ENCODE measurements around the gene BBOX1.
"Not testable (repeated sequence)": the region's sequence is repeated elsewhere in the genome, so short reads cannot be mapped to it uniquely, and the experiment has no call there.

BBOX1 gene

GRCh38 chr11:27173545-27173944, 132.9 kb downstream of the BBOX1 start:
- ChIA-PET POLR2A (interaction anchor here (0.6 kb wide), 1 partner anchor 34 kb away, joined by 6 read pairs; no protein-coding TSS in a partner anchor), CTCF (interaction anchor here (0.7 to 1.4 kb wide), 2 partner anchors 12 to 326 kb away, joined by 3 read pairs; no protein-coding TSS in a partner anchor)
- no peak for TF ChIP-seq TARDBP (IDR thresholded peaks at IDR 0.05)
- no peak for TF ChIP-seq CTBP1 (IDR thresholded peaks at IDR 0.05; ENCODE audit: borderline replicate concordance)
- TF ChIP-seq PKNOX1 (IDR thresholded peaks at IDR 0.05), result no peak
- TF ChIP-seq HDGF (IDR thresholded peaks at IDR 0.05; ENCODE audit: borderline replicate concordance), result no peak
- no peak for DNase-seq (ENCODE audit: extremely low spot score)

DNA sequence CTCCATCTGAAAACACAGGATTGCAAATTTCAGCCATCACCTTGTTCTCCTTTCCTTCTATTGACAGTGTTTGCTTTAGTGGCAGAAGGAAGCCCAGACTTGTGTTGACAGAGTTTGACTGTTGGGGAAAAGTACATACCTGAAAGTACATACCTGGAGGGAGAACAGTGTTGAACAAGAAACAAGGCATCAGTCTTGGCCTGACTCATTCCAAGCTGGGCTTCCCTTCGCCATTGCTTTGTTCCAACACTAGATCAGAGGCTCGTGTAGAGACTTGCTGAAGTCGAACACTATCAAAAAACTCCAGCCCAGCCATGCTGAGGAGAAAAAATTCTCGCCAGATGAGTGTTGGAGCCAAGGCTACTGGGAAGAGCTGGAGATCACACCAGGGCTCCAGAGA, 133.4 kb downstream of the BBOX1 start:
- DNase-seq (ENCODE audit: extremely low spot score), result no peak
- POLR2A ChIA-PET, result interaction anchor here (0.6 kb wide), 1 partner anchor 34 kb away, joined by 6 read pairs; no protein-coding TSS in a partner anchor
- no peak for TF ChIP-seq L3MBTL2 (conservative IDR thresholded peaks at IDR 0.05)
- no peak for TF ChIP-seq LEF1 (IDR thresholded peaks at IDR 0.05; ENCODE audit: borderline replicate concordance)
- no peak for TF ChIP-seq FOXK2 (IDR thresholded peaks at IDR 0.05)
- no peak for TF ChIP-seq SP1 (IDR thresholded peaks at IDR 0.05)
- no peak for TF ChIP-seq SUZ12 (IDR thresholded peaks at IDR 0.05)
- TF ChIP-seq ELF4 (IDR thresholded peaks at IDR 0.05), result no peak
- TF ChIP-seq ARNT (IDR thresholded peaks at IDR 0.05), result no peak
- no peak for TF ChIP-seq HDGF (IDR thresholded peaks at IDR 0.05; ENCODE audit: borderline replicate concordance)
- no peak for TF ChIP-seq FOXM1 (IDR thresholded peaks at IDR 0.05; ENCODE audit: borderline replicate concordance)
- TF ChIP-seq BHLHE40 (IDR thresholded peaks at IDR 0.05; ENCODE audit: borderline replicate concordance), result no peak
- no peak for TF ChIP-seq CTBP1 (IDR thresholded peaks at IDR 0.05; ENCODE audit: borderline replicate concordance)
- no peak for TF ChIP-seq ZNF384 (IDR thresholded peaks at IDR 0.05)
- TF ChIP-seq TARDBP (IDR thresholded peaks at IDR 0.05), result no peak
- TF ChIP-seq NFRKB (IDR thresholded peaks at IDR 0.05), result no peak
- TF ChIP-seq PKNOX1 (IDR thresholded peaks at IDR 0.05), result no peak
- no peak for TF ChIP-seq FOXA1 (IDR thresholded peaks at IDR 0.05)
- CTCF ChIA-PET, result interaction anchor here (0.7 to 1.4 kb wide), 3 partner anchors 12 to 325 kb away, joined by 3 to 4 read pairs (median 3); no protein-coding TSS in a partner anchor

- ChIA-PET POLR2A (no interaction called here), CTCF (interaction anchor here (0.6 to 0.7 kb wide), 2 partner anchors 75 to 311 kb away, joined by 3 to 4 read pairs; no protein-coding TSS in a partner anchor)
- TF ChIP-seq FOXA1 (IDR thresholded peaks at IDR 0.05) (no peak), NFRKB (IDR thresholded peaks at IDR 0.05) (no peak), ELF4 (IDR thresholded peaks at IDR 0.05) (no peak), ZNF384 (IDR thresholded peaks at IDR 0.05) (no peak), FOXM1 (IDR thresholded peaks at IDR 0.05; ENCODE audit: borderline replicate concordance) (no peak), SUZ12 (IDR thresholded peaks at IDR 0.05) (no peak), L3MBTL2 (conservative IDR thresholded peaks at IDR 0.05) (no peak), FOXK2 (IDR thresholded peaks at IDR 0.05) (no peak), BHLHE40 (IDR thresholded peaks at IDR 0.05; ENCODE audit: borderline replicate concordance) (no peak), TARDBP (IDR thresholded peaks at IDR 0.05) (no peak), CTBP1 (IDR thresholded peaks at IDR 0.05; ENCODE audit: borderline replicate concordance) (no peak), ARNT (IDR thresholded peaks at IDR 0.05) (no peak), LEF1 (IDR thresholded peaks at IDR 0.05; ENCODE audit: borderline replicate concordance) (no peak), PKNOX1 (IDR thresholded peaks at IDR 0.05) (no peak), HDGF (IDR thresholded peaks at IDR 0.05; ENCODE audit: borderline replicate concordance) (no peak), SP1 (IDR thresholded peaks at IDR 0.05) (no peak)
- no peak for DNase-seq (ENCODE audit: extremely low spot score)
Observed at GRCh38 chr11:27174672-27175210, 134.1 kb downstream of the BBOX1 start.

DNA sequence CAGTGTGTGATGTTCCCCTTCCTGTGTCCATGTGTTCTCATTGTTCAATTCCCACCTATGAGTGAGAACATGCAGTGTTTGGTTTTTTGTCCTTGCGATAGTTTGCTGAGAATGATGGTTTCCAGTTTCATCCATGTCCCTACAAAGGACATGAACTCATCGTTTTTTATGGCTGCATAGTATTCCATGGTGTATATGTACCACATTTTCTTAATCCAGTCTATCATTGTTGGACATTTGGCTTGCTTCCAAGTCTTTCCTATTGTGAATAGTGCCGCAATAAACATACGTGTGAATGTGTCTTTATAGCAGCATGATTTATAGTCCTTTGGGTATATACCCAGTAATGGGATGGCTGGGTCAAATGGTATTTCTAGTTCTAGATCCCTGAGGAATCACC, 134.9 kb downstream of the BBOX1 start:
- DNase-seq (ENCODE audit: extremely low spot score); CTCF ChIA-PET; POLR2A ChIA-PET: not testable (repeated sequence)

Measured in HEK293T (cell line).